Skeletal muscle tissue (tissue), 4 donors: ENCODE measurements around the gene AKAP17A. TPM values are rescaled to one million over a fixed set of nuclear protein-coding genes. Genes with fewer than 3 reads are reported as not detected.
"Not testable (repeated sequence)": the region's sequence is repeated elsewhere in the genome, so short reads cannot be mapped to it uniquely, and the experiment has no call there.

Experiments
- H3K27ac ChIP-seq: one replicate; pipeline ENCODE4 v1.7.0; 2013; ENCODE audit warnings: mild to moderate bottlenecking, low read depth, low read length, inconsistent platforms
- H3K27me3 ChIP-seq, 3 donors: one replicate each; pipeline ENCODE4 v1.7.0; 2013; ENCODE audit warnings: low read length in 3 of 3; ENCODE audit not compliant: control insufficient read depth in 3 of 3, insufficient read depth in 3 of 3
- H3K36me3 ChIP-seq, 3 donors: one replicate each; pipeline ENCODE4 v1.7.0; 2013; ENCODE audit warnings: low read length in 3 of 3; ENCODE audit not compliant: control insufficient read depth in 3 of 3, insufficient read depth in 3 of 3
- H3K4me1 ChIP-seq, 3 donors: one replicate each; pipeline ENCODE4 v1.7.0; 2013; ENCODE audit warnings: low read length in 3 of 3, mild to moderate bottlenecking in 3 of 3; ENCODE audit not compliant: control insufficient read depth in 3 of 3, insufficient read depth in 3 of 3
- H3K4me3 ChIP-seq, 3 donors: one replicate each; pipeline ENCODE4 v1.7.0; 2013; ENCODE audit warnings: low read length in 3 of 3
- H3K9ac ChIP-seq, 3 donors: one replicate each; pipeline ENCODE4 v1.7.0; 2013; ENCODE audit warnings: low read length in 3 of 3, mild to moderate bottlenecking in 3 of 3, moderate library complexity in 2 of 3, low read depth in 1 of 3
- H3K9me3 ChIP-seq, 3 donors: one replicate each; pipeline ENCODE4 v1.7.0; 2013; ENCODE audit warnings: low read length in 3 of 3; ENCODE audit not compliant: control insufficient read depth in 3 of 3
- total RNA-seq: library from RNA; depleted of rRNA; stranded (reverse); fragments of >200 nt; gene quantifications from one replicate; pipeline ENCODE4 v1.2.3, GENCODE V29; 2014
- donor health status: Osteomylitis.

AKAP17A gene
- total RNA-seq, 1 donor from 2014 or later, result 13.0 TPM

- Histone ChIP-seq H3K9me3 (no peaks in the 10 kb centered on the region), H3K27ac (no peak overlapping the region), H3K4me3 (no peak overlapping the region), H3K27me3 (no peaks in the 10 kb centered on the region), H3K4me1 (no peaks in the 10 kb centered on the region), H3K9ac (no peak overlapping the region), H3K36me3 (no peaks in the 10 kb centered on the region)
Measured at GRCh38 chrX:1558761-1559468, 32.5 kb upstream of the AKAP17A start.

GRCh38 chrX:1561164-1561563 is 30.2 kb upstream of the AKAP17A start:
- H3K27ac ChIP-seq, result no peak overlapping the region
- no peak overlapping the region for H3K4me3 ChIP-seq
- H3K27me3 ChIP-seq, result no peaks in the 10 kb centered on the region

GRCh38 chrX:1564077-1564476 is 27.3 kb upstream of the AKAP17A start:
- H3K4me1 ChIP-seq, H3K27ac ChIP-seq, H3K27me3 ChIP-seq, H3K4me3 ChIP-seq, H3K9me3 ChIP-seq, H3K9ac ChIP-seq, H3K36me3 ChIP-seq: not testable (repeated sequence)

More at GRCh38 chrX:1561164-1561563, 30.2 kb upstream of the AKAP17A start:
- H3K36me3 ChIP-seq, result no peaks in the 10 kb centered on the region
- no peak overlapping the region for H3K9ac ChIP-seq
- H3K9me3 ChIP-seq, result no peaks in the 10 kb centered on the region
- H3K4me1 ChIP-seq, result no peaks in the 10 kb centered on the region

GRCh38 chrX:1564750-1565683 is 26.4 kb upstream of the AKAP17A start:
- no peaks in the 10 kb centered on the region for H3K9me3 ChIP-seq
- H3K27me3 ChIP-seq, result no peaks in the 10 kb centered on the region
- H3K4me3 ChIP-seq, result no peak overlapping the region
- H3K9ac ChIP-seq, result no peak overlapping the region
- H3K36me3 ChIP-seq, result no peaks in the 10 kb centered on the region
- no peaks in the 10 kb centered on the region for H3K4me1 ChIP-seq
- no peak overlapping the region for H3K27ac ChIP-seq

GRCh38 chrX:1574181-1574580 is 17.2 kb upstream of the AKAP17A start:
- not testable (repeated sequence) for H3K9ac ChIP-seq

GRCh38 chrX:1576201-1576992 is 15.0 kb upstream of the AKAP17A start:
- H3K36me3 ChIP-seq, result no peaks in the 10 kb centered on the region
- H3K27ac ChIP-seq, result no peak overlapping the region
- H3K9ac ChIP-seq, result no peak overlapping the region
- H3K9me3 ChIP-seq, result no peaks in the 10 kb centered on the region
- H3K4me1 ChIP-seq, result no peaks in the 10 kb centered on the region
- no peak overlapping the region for H3K4me3 ChIP-seq
- H3K27me3 ChIP-seq, result peaks cover 0 to 2% (median 0%) of the 10 kb centered on the region in 3 donors

More at GRCh38 chrX:1574181-1574580, 17.2 kb upstream of the AKAP17A start:
- H3K9me3 ChIP-seq, H3K4me3 ChIP-seq, H3K4me1 ChIP-seq, H3K27me3 ChIP-seq, H3K27ac ChIP-seq, H3K36me3 ChIP-seq: not testable (repeated sequence)

GRCh38 chrX:1577845-1578244 is 13.6 kb upstream of the AKAP17A start:
- Histone ChIP-seq H3K27ac (no peak overlapping the region), H3K4me3 (no peak overlapping the region)

GRCh38 chrX:1578511-1579173 is 12.8 kb upstream of the AKAP17A start:
- Histone ChIP-seq H3K27ac (no peak overlapping the region), H3K4me3 (no peak overlapping the region), H3K36me3 (no peaks in the 10 kb centered on the region), H3K4me1 (no peaks in the 10 kb centered on the region), H3K27me3 (peaks cover 0 to 3% (median 0%) of the 10 kb centered on the region in 3 donors), H3K9ac (no peak overlapping the region), H3K9me3 (no peaks in the 10 kb centered on the region)

More at GRCh38 chrX:1577845-1578244, 13.6 kb upstream of the AKAP17A start:
- no peaks in the 10 kb centered on the region for H3K9me3 ChIP-seq
- no peak overlapping the region for H3K9ac ChIP-seq
- no peaks in the 10 kb centered on the region for H3K27me3 ChIP-seq
- no peaks in the 10 kb centered on the region for H3K36me3 ChIP-seq
- H3K4me1 ChIP-seq, result no peaks in the 10 kb centered on the region

- Histone ChIP-seq H3K4me3 (no peak overlapping the region), H3K27ac (no peak overlapping the region), H3K9me3 (no peaks in the 10 kb centered on the region), H3K9ac (no peak overlapping the region), H3K27me3 (peaks cover 0 to 3% (median 0%) of the 10 kb centered on the region in 3 donors), H3K36me3 (no peaks in the 10 kb centered on the region), H3K4me1 (no peaks in the 10 kb centered on the region)
Measured at GRCh38 chrX:1581132-1581531, 10.3 kb upstream of the AKAP17A start.
